Astrocyte (in vitro differentiated cells and primary cell): ENCODE results near the gene COL23A1. TPM values are rescaled to one million over a fixed set of nuclear protein-coding genes. Genes with fewer than 3 reads are reported as not detected.

Source experiments
- DNase-seq: peaks from one replicate; pipeline ENCODE4 v3.0.0-alpha.2; 2010; ENCODE audit warnings: low read depth
- FAIRE-seq: peaks from 2 replicates; lab custom pipeline; 2011; peaks lifted over from hg19 to GRCh38; lab: Jason Lieb, UNC
- H2AFZ ChIP-seq: 2 replicates; pipeline ENCODE4 v1.6.0; 2012; ENCODE audit warnings: low read depth, low read length, inconsistent platforms
- H3K27ac ChIP-seq: 2 replicates; pipeline ENCODE4 v1.5.1; 2011; ENCODE audit warnings: low read depth, low read length, inconsistent platforms
- H3K27me3 ChIP-seq: 2 replicates; pipeline ENCODE4 v1.6.0; 2011; ENCODE audit warnings: low read length, inconsistent platforms; ENCODE audit not compliant: insufficient read depth
- H3K36me3 ChIP-seq: 2 replicates; pipeline ENCODE4 v1.5.1; 2011; ENCODE audit warnings: low read length, inconsistent platforms; ENCODE audit not compliant: insufficient read depth
- H3K4me1 ChIP-seq: 2 replicates; pipeline ENCODE4 v1.5.1; 2011; ENCODE audit warnings: low read length, inconsistent platforms; ENCODE audit not compliant: insufficient read depth
- H3K4me2 ChIP-seq: 2 replicates; pipeline ENCODE4 v1.6.0; 2012; ENCODE audit warnings: low read length, inconsistent platforms
- H3K4me3 ChIP-seq: 2 replicates; pipeline ENCODE4 v1.5.1; 2011; ENCODE audit warnings: low read depth, mild to moderate bottlenecking, low read length, inconsistent platforms; ENCODE audit not compliant: insufficient read depth
- H3K79me2 ChIP-seq: 2 replicates; pipeline ENCODE4 v1.6.0; 2012; ENCODE audit warnings: mild to moderate bottlenecking, low read length, inconsistent platforms; ENCODE audit not compliant: insufficient read depth
- H3K9ac ChIP-seq: 2 replicates; pipeline ENCODE4 v1.6.0; 2012; ENCODE audit warnings: mild to moderate bottlenecking, low read length, inconsistent platforms
- H3K9me3 ChIP-seq: 2 replicates; pipeline ENCODE4 v1.5.1; 2012; ENCODE audit warnings: low read depth, mild to moderate bottlenecking, low read length, inconsistent platforms; ENCODE audit not compliant: insufficient read depth
- H4K20me1 ChIP-seq: 2 replicates; pipeline ENCODE4 v1.6.0; 2012; ENCODE audit warnings: low read length, inconsistent platforms; ENCODE audit not compliant: insufficient read depth
- H3K27ac Mint-ChIP-seq: one replicate; pipeline ENCODE4 v1.8.0; 2021; ENCODE audit warnings: mild to moderate bottlenecking, mixed read lengths; ENCODE audit not compliant: unreplicated experiment
- H3K27me3 Mint-ChIP-seq: one replicate; pipeline ENCODE4 v1.8.0; 2021; ENCODE audit warnings: low read depth, mixed read lengths; ENCODE audit not compliant: unreplicated experiment
- H3K36me3 Mint-ChIP-seq: one replicate; pipeline ENCODE4 v1.8.0; 2021; ENCODE audit warnings: low read depth, mixed read lengths; ENCODE audit not compliant: unreplicated experiment
- H3K4me1 Mint-ChIP-seq: one replicate; pipeline ENCODE4 v1.8.0; 2021; ENCODE audit warnings: low read depth, mixed read lengths; ENCODE audit not compliant: unreplicated experiment
- H3K4me3 Mint-ChIP-seq: one replicate; pipeline ENCODE4 v1.8.0; 2021; ENCODE audit warnings: mild to moderate bottlenecking, moderate library complexity, mixed read lengths; ENCODE audit not compliant: unreplicated experiment
- H3K9me3 Mint-ChIP-seq: one replicate; pipeline ENCODE4 v1.8.0; 2021; ENCODE audit warnings: mild to moderate bottlenecking, mixed read lengths; ENCODE audit not compliant: unreplicated experiment
- CTCF ChIP-seq: IDR thresholded peaks from 2 replicates; pipeline ENCODE4 v1.5.1; 2011; ENCODE audit warnings: low read depth, mild to moderate bottlenecking, inconsistent platforms, low read length, moderate library complexity; ENCODE audit not compliant: insufficient read depth
- EZH2 ChIP-seq: IDR thresholded peaks from 2 replicates; pipeline ENCODE4 v1.6.1; 2012; ENCODE audit warnings: mild to moderate bottlenecking, low read length, inconsistent platforms; ENCODE audit not compliant: insufficient read depth
- total RNA-seq: library from RNA; stranded (reverse); gene quantifications from 2 replicates; pipeline ENCODE4 v1.2.1, GENCODE V29; 2021

Gene COL23A1
- total RNA-seq, 1 donor from 2014 or later: 0.16 TPM

- peaks cover 39% of the 10 kb centered on the region for H3K27me3 Mint-ChIP-seq
- no peaks in the 10 kb centered on the region for H3K27me3 ChIP-seq
- H3K36me3 Mint-ChIP-seq: no peaks in the 10 kb centered on the region
- peaks cover 4% of the 10 kb centered on the region for H3K4me1 ChIP-seq
- no peak overlapping the region for H3K9ac ChIP-seq
- peaks cover 13% of the 10 kb centered on the region for H3K9me3 Mint-ChIP-seq
- DNase-seq (no peak), FAIRE-seq (no peak)
- no peaks in the 10 kb centered on the region for H3K79me2 ChIP-seq
- H4K20me1 ChIP-seq: no peaks in the 10 kb centered on the region
- peak overlapping the region; percentile 69 for H3K27ac Mint-ChIP-seq
- no peak overlapping the region for H3K4me2 ChIP-seq
- H3K4me1 Mint-ChIP-seq: peaks cover 8% of the 10 kb centered on the region
- no peak overlapping the region for H3K4me3 ChIP-seq
- no peak overlapping the region for H3K27ac ChIP-seq
- H3K4me3 Mint-ChIP-seq: no peak overlapping the region
- TF ChIP-seq CTCF: no peak
- TF ChIP-seq EZH2: no peak
- no peaks in the 10 kb centered on the region for H3K36me3 ChIP-seq
- H2AFZ ChIP-seq: no peak overlapping the region
- H3K9me3 ChIP-seq: peaks cover 9% of the 10 kb centered on the region
Observed at GRCh38 chr5:178368274-178368673, 221.9 kb downstream of the COL23A1 start.

- H3K4me1 Mint-ChIP-seq: peaks cover 8% of the 10 kb centered on the region
- H3K4me3 ChIP-seq: no peak overlapping the region
- H3K9ac ChIP-seq: no peak overlapping the region
- H3K79me2 ChIP-seq: no peaks in the 10 kb centered on the region
- H3K27me3 ChIP-seq: no peaks in the 10 kb centered on the region
- H3K4me3 Mint-ChIP-seq: no peak overlapping the region
- H3K27ac ChIP-seq: no peak overlapping the region
- H3K36me3 ChIP-seq: no peaks in the 10 kb centered on the region
- H3K27ac Mint-ChIP-seq: peak overlapping the region; percentile 69
- peaks cover 4% of the 10 kb centered on the region for H3K4me1 ChIP-seq
- H3K36me3 Mint-ChIP-seq: no peaks in the 10 kb centered on the region
- no peak for DNase-seq
- no peak overlapping the region for H2AFZ ChIP-seq
- H3K4me2 ChIP-seq: no peak overlapping the region
- H3K9me3 ChIP-seq: peaks cover 9% of the 10 kb centered on the region
- TF ChIP-seq EZH2 (no peak), CTCF (no peak)
- no peaks in the 10 kb centered on the region for H4K20me1 ChIP-seq
- no peak for FAIRE-seq
- H3K9me3 Mint-ChIP-seq: peaks cover 13% of the 10 kb centered on the region
- peaks cover 43% of the 10 kb centered on the region for H3K27me3 Mint-ChIP-seq
Observed at GRCh38 chr5:178367736-178368120, 222.5 kb downstream of the COL23A1 start.

GRCh38 chr5:178366998-178367735, 223.0 kb downstream of the COL23A1 start:
- FAIRE-seq (no peak), DNase-seq (no peak)
- Histone ChIP-seq H3K27me3 (no peaks in the 10 kb centered on the region), H3K4me2 (no peak overlapping the region), H3K27ac (no peak overlapping the region), H3K4me1 (peaks cover 4% of the 10 kb centered on the region), H4K20me1 (no peaks in the 10 kb centered on the region), H3K79me2 (no peaks in the 10 kb centered on the region), H3K36me3 (no peaks in the 10 kb centered on the region), H2AFZ (no peak overlapping the region), H3K9me3 (peaks cover 9% of the 10 kb centered on the region), H3K4me3 (no peak overlapping the region), H3K9ac (no peak overlapping the region)
- Mint-ChIP-seq H3K9me3 (peaks cover 13% of the 10 kb centered on the region), H3K27me3 (peaks cover 41% of the 10 kb centered on the region), H3K36me3 (no peaks in the 10 kb centered on the region), H3K27ac (peak overlapping the region; percentile 34), H3K4me3 (no peak overlapping the region), H3K4me1 (peaks cover 8% of the 10 kb centered on the region)
- TF ChIP-seq EZH2 (no peak), CTCF (no peak)
